Liver (tissue), 9 donors: ENCODE measurements around the gene PRPF6. TPM values are rescaled to one million over a fixed set of nuclear protein-coding genes. Genes with fewer than 3 reads are reported as not detected.

Experiments used
- DNase-seq: peaks from one replicate; pipeline ENCODE4 v3.0.0-alpha.2; 2017; ENCODE audit warnings: low spot score
- H3K27ac ChIP-seq, 2 donors: one replicate each; pipeline ENCODE4 v1.7.0; 2013; ENCODE audit warnings: inconsistent platforms in 2 of 2, low read length in 2 of 2, control low read depth in 1 of 2, low read depth in 1 of 2, mild to moderate bottlenecking in 1 of 2
- H3K27me3 ChIP-seq, 4 donors: one replicate each; pipeline versions ENCODE4 v1.6.1 to v1.7.0; 2013; ENCODE audit warnings: low read length in 3 of 4, inconsistent platforms in 1 of 4, mild to moderate bottlenecking in 1 of 4, moderate library complexity in 1 of 4; ENCODE audit not compliant: control insufficient read depth in 4 of 4, insufficient read depth in 4 of 4
- H3K36me3 ChIP-seq, 4 donors: one replicate each; pipeline versions ENCODE4 v1.6.1 to v1.7.0; 2013; ENCODE audit warnings: low read length in 3 of 4, mild to moderate bottlenecking in 3 of 4, low read depth in 1 of 4, moderate library complexity in 1 of 4; ENCODE audit not compliant: control insufficient read depth in 4 of 4, insufficient read depth in 3 of 4
- H3K4me1 ChIP-seq, 4 donors: one replicate each; pipeline versions ENCODE4 v1.6.1 to v1.7.0; 2013; ENCODE audit warnings: low read length in 3 of 4, mild to moderate bottlenecking in 3 of 4, moderate library complexity in 1 of 4; ENCODE audit not compliant: control insufficient read depth in 4 of 4, insufficient read depth in 4 of 4
- H3K4me3 ChIP-seq, 3 donors: one replicate each; pipeline versions ENCODE4 v1.6.1 to v1.7.0; 2013; ENCODE audit warnings: low read length in 3 of 3, control low read depth in 1 of 3, low read depth in 1 of 3, mild to moderate bottlenecking in 1 of 3
- H3K9ac ChIP-seq, 2 donors: one replicate each; pipeline ENCODE4 v1.7.0; 2013; ENCODE audit warnings: low read length in 2 of 2, mild to moderate bottlenecking in 2 of 2, moderate library complexity in 2 of 2, control low read depth in 1 of 2, low read depth in 1 of 2
- H3K9me3 ChIP-seq, 4 donors: one replicate each; pipeline versions ENCODE4 v1.6.1 to v1.7.0; 2013; ENCODE audit warnings: low read length in 3 of 4; ENCODE audit not compliant: control insufficient read depth in 4 of 4
- FOXA2 ChIP-seq: IDR thresholded peaks from 2 replicates; pipeline ENCODE4 v1.6.1; 2016; ENCODE audit warnings: antibody characterized with exemption
- HNF4A ChIP-seq, 2 donors: conservative IDR thresholded peaks; 2 replicates each; pipeline ENCODE4 v1.6.1; 2016; ENCODE audit warnings: antibody characterized with exemption in 2 of 2, mild to moderate bottlenecking in 2 of 2
- HNF4G ChIP-seq: IDR thresholded peaks from 2 replicates; pipeline ENCODE4 v1.6.1; 2016; ENCODE audit warnings: antibody characterized with exemption
- NR2F2 ChIP-seq: IDR thresholded peaks from 2 replicates; pipeline ENCODE4 v1.6.1; 2016; ENCODE audit warnings: antibody characterized with exemption
- RAD21 ChIP-seq, 2 donors: IDR thresholded peaks; 2 replicates each; pipeline ENCODE4 v1.6.1; 2016; ENCODE audit warnings: antibody characterized with exemption in 2 of 2, mild to moderate bottlenecking in 2 of 2
- TAF1 ChIP-seq: conservative IDR thresholded peaks from 2 replicates; pipeline ENCODE4 v1.6.1; 2016; ENCODE audit warnings: antibody characterized with exemption, mild to moderate bottlenecking
- YY1 ChIP-seq: IDR thresholded peaks from 2 replicates; pipeline ENCODE4 v1.6.1; 2016; ENCODE audit warnings: antibody characterized with exemption, mild to moderate bottlenecking
- WGBS: extraction: QIAGEN DNeasy Blood & Tissue Kit; methylation state at CpG from one replicate; pipeline ENCODE4 v1.1.7; 2013; 5-methylcytosine and 5-hydroxymethylcytosine counted together
- polyA plus RNA-seq, 2 donors: library from polyadenylated mRNA; stranded (reverse) in 1 of 2; unstranded in 1 of 2; fragments of 200-250 nt in 1 of 2; fragments of >200 nt in 1 of 2; fragmentation: Nextera tagmentation in 1 of 2; extraction: Ambion mirVana in 1 of 2; gene quantifications; one replicate each; pipeline versions ENCODE4 v1.2.1 to v1.2.3, GENCODE V29; 2013 to 2015
- total RNA-seq, 2 donors: library from RNA; depleted of rRNA; stranded (reverse); fragments of >200 nt; gene quantifications; one replicate each; pipeline ENCODE4 v1.2.3, GENCODE V29; 2014
- TF ChIP-seq, protein P1 (sequence below): fragments of 150-350 bp; IDR thresholded peaks from 2 replicates; pipeline ENCODE4 v1.5.1; 2017; ENCODE audit warnings: improper control_type of control experiment, low read depth, low read length; ENCODE audit not compliant: missing input control
- TF ChIP-seq, protein P2 (sequence below): IDR thresholded peaks from 2 replicates; pipeline ENCODE4 v1.6.1; 2016; ENCODE audit warnings: antibody characterized with exemption
- donor health status: healthy.
- donor health status: healthy.
- donor health status: healthy.
- donor health status: healthy.
- donor health status: healthy.

PRPF6 gene
- total and polyA plus RNA-seq, 4 donors, result 16.3 to 24.9 (median 23.1) TPM

DNA sequence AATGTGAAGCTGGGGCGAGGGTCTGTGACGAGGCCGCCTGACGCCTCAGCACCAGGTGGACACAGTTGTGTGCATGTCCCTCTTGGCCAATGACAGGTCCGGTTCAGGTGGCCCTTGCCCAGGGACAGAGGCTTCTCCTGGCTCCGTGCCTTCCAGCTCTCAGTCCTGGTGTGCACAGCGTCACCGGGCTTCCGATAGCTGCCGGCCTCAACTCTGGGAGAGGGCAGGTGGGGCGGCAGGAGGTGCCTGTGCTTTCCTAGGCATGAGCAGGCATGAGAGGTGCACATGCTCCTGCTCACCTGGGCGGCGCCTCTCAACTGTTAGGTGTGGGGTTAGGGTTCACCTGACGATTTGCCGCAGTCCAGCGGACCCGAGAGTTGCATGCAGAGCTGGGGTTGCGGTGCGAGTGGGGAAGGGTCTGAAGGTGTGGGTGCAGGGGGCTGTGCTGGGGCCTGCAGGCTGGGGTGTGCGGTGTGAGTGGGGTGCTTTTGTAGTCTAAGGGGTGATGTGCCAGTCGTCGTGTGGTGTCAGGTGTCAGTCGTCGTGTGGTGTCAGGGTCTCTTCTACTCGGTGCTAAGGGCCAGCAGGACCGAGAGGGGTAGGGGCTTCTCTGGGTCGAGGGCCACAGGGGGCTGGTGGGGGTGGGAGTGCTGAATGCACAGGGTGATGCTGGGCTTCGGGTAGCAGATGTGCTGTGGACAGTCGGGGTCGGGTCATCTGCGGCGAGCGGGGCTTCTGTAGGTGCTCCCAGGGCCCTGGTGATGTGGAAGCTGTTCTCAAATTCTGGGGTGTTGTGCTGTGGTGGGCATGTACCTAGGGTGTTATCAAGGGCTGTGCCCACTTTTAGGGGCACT, 72.3 kb downstream of the PRPF6 start:
- WGBS, result 73% methylated on average over 33 of the region's 33 CpGs
- H3K27ac ChIP-seq, result peak overlapping the region; percentile 16 to 47

DNA sequence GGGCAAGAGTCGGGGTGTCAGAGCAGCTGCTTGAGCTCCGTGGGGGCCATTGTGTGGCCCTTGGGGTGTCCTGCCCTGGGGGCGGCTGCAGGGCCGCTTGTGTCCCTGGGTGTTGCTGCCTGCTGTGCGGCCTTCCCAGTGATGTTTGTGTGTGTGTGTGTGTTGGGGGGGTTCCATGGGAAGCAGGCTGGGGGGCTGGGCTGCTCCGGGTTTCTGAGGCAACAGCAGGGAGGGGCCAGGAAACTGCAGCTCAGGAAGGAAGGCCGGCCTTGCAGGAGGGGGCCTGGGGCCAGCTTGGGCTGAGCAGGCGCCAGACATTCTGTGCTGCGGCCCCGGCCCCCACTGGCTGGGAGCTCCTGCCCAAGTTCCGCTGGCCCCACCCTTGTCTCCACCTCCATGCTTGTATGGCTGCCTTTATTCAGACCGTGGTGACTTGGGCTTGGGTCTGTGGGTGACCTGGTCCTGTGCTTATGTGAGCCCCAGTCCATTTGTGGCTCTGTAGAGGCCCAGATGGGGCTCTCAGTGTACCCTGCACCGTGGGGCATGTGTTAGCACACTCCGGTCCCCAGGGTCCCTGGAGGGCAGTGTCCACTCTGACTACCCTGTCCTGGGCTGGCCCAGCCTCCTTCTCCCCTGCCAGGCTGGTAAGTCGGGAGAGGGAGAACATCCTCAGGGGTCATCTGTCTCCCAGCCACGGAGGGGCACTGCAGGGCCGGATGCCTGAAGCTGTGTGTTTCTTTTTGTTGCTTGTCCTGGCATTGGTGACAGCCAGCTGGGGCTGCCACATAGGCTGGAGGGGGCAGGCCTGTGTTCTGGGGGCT, 73.1 kb downstream of the PRPF6 start:
- Histone ChIP-seq H3K4me1 (peaks cover 0 to 17% (median 7%) of the 10 kb centered on the region in 4 donors), H3K27ac (peak overlapping the region; percentile 16 to 47), H3K27me3 (peaks cover 0 to 6% (median 1%) of the 10 kb centered on the region in 4 donors), H3K36me3 (no peaks in the 10 kb centered on the region), H3K9ac (no peak overlapping the region), H3K4me3 (no peak overlapping the region), H3K9me3 (no peaks in the 10 kb centered on the region)
- DNase-seq, result no peak
- 42% methylated on average over 17 of the region's 17 CpGs for WGBS
- TF ChIP-seq RAD21 (IDR thresholded peaks at IDR 0.05), result peak; percentile 8 to 9
- no peak for TF ChIP-seq HNF4A (conservative IDR thresholded peaks at IDR 0.05)
- TF ChIP-seq, protein P1, sequence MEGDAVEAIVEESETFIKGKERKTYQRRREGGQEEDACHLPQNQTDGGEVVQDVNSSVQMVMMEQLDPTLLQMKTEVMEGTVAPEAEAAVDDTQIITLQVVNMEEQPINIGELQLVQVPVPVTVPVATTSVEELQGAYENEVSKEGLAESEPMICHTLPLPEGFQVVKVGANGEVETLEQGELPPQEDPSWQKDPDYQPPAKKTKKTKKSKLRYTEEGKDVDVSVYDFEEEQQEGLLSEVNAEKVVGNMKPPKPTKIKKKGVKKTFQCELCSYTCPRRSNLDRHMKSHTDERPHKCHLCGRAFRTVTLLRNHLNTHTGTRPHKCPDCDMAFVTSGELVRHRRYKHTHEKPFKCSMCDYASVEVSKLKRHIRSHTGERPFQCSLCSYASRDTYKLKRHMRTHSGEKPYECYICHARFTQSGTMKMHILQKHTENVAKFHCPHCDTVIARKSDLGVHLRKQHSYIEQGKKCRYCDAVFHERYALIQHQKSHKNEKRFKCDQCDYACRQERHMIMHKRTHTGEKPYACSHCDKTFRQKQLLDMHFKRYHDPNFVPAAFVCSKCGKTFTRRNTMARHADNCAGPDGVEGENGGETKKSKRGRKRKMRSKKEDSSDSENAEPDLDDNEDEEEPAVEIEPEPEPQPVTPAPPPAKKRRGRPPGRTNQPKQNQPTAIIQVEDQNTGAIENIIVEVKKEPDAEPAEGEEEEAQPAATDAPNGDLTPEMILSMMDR, result peak; percentile 19

More for the DNA sequence above, 72.3 kb downstream of the PRPF6 start:
- no peak overlapping the region for H3K4me3 ChIP-seq
- no peaks in the 10 kb centered on the region for H3K36me3 ChIP-seq
- H3K9ac ChIP-seq, result no peak overlapping the region
- TF ChIP-seq FOXA2, result no peak
- no peak for DNase-seq
- no peaks in the 10 kb centered on the region for H3K9me3 ChIP-seq
- H3K27me3 ChIP-seq, result peaks cover 0 to 11% (median 1%) of the 10 kb centered on the region in 4 donors
- peaks cover 3 to 19% (median 5%) of the 10 kb centered on the region in 4 donors for H3K4me1 ChIP-seq

DNA sequence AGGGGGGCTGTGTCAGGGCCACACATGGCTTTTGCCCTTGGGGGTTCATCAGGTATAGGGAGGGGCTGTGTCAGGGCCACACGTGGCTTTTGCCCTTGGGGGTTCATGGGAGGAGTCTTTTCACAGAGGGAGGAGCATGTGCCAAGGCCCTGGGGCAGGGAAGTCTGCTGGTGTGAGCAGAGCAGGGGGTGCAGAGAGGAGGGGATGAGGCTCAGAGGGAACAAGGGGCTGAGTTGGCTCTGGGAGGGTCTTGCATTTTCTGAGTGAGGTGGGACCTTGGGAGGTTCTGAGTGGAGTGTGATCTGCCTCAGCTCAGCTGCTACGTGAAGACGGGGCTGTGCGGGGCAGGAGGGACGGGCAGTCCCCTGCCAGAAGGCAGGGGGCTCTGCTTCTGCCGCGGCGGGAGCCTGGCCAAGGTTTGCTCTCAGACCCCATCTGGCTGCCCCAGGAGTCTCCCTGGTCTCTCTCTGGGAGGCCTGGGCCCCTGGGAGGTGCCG, 74.5 kb downstream of the PRPF6 start:
- Histone ChIP-seq H3K9ac (no peak overlapping the region), H3K4me3 (no peak overlapping the region), H3K4me1 (peaks cover 0 to 17% (median 7%) of the 10 kb centered on the region in 4 donors)

More for the DNA sequence above, 74.5 kb downstream of the PRPF6 start:
- Histone ChIP-seq H3K27ac (peak overlapping the region; percentile 15 to 53), H3K27me3 (peaks cover 0 to 5% (median 1%) of the 10 kb centered on the region in 4 donors), H3K9me3 (no peaks in the 10 kb centered on the region), H3K36me3 (no peaks in the 10 kb centered on the region)
- 69% methylated on average over 9 of the region's 9 CpGs for WGBS
- no peak for DNase-seq
- TF ChIP-seq, protein P1, result no peak
- TF ChIP-seq YY1 (no peak), HNF4G (no peak), NR2F2 (no peak), FOXA2 (no peak), TAF1 (no peak)
- TF ChIP-seq, protein P2, sequence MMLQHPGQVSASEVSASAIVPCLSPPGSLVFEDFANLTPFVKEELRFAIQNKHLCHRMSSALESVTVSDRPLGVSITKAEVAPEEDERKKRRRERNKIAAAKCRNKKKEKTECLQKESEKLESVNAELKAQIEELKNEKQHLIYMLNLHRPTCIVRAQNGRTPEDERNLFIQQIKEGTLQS, result no peak
